GM04504 (cell line): Measurements from ENCODE around the gene COA3.
A peak's percentile ranks its signal among the peaks of the same experiment; 100 is the strongest.

Experiments
- DNase-seq: peaks from one replicate; pipeline ENCODE4 v3.0.0-alpha.2; 2012; ENCODE audit warnings: low read depth

The COA3 gene, protein sequence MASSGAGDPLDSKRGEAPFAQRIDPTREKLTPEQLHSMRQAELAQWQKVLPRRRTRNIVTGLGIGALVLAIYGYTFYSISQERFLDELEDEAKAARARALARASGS

GRCh38 chr17:42798383-42799380 lies at the start of gene COA3, which contains the start of gene CNTD1:
TSS of gene COA3 (minus strand) at chr17:42798704. CDS start at chr17:42798681, 23 bp downstream.
TSS of gene CNTD1 (plus strand) at chr17:42798861. CDS start at chr17:42799068, 207 bp downstream.
- DNase-seq, result peak; percentile 65

DNA sequence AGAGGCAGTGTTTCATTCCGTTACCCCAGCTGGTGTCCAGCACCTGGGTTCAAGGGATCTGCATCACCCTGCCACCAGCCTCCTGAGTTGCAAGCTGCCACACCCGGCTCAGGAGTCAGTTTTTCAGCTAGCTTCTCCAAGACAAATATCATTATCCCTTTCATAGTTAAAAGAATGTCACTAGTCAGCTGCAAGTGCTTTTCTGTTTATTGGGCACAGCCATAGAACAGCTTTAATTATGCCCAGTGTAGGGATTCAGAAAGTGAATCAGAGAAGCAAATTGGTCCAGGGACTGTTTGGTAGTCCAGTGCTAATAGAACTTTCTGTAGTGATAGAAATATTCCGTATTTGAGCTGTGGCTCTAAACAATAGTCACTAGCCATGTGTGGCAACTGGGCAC lies 49.6 kb upstream of the COA3 start:
- DNase-seq, result no peak

DNA sequence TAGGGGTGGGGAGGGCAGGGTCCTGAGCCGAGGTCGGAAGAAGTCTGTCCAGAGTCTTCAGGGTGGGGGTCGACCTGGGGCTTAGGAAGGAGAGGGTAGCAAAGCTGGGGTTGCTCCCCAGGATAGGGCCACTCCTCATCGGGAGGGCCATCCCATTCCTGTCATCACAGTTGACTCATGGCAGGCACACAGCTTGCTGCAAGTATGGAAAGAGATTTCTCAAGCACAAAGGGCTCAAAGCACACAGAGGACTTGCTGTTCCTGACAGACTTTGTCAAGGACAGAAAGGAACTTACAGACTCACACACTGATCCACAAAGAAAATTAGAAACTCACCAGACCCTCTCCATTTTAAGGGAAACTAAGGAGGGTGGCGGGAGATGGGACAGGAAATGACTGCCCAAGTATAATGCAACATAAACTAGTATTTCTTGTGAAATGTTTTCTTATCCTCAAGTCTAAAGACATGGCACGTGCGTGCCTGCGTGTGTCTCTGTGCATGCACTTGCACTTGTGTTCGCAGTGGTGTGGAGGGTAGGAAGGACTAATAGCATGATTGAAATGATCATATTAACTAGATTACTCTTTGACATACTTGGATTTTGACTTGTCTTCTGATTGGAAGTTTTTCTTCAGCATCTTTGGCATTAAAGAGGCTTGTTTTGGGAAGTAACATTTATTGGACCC lies 48.2 kb upstream of the COA3 start:
- no peak for DNase-seq

- no peak for DNase-seq
Observed at GRCh38 chr17:42845918-42846593, 47.6 kb upstream of the COA3 start.

GRCh38 chr17:42845556-42845917 lies 47.0 kb upstream of the COA3 start:
- no peak for DNase-seq

GRCh38 chr17:42844761-42845555 lies 46.5 kb upstream of the COA3 start:
- DNase-seq, result no peak

DNA sequence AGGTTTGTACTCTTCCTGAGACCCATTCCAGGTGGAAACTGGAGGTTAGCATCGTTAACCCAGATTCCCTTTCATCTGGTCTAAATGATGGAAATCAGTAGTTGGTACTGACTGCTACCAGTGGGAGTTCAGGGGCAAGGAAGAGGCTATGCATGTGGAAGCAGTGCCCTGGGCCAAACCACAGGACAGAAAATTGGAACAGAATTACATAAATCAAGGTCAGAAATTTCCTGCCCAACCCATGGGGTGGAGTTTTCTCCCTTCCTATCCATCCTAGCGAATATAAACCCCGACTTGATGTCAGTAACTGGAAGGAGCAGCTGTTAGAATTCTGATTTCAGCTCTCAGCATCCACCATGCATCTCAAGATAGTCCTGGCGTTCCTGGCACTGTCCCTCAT lies 45.8 kb upstream of the COA3 start, which contains the start of gene AOC2:
Gene AOC2, plus strand, starts transcription at position 310 of the 400 bp plus-strand sequence. Its CDS starts 47 bp downstream, at position 357.
- DNase-seq, result no peak

DNA sequence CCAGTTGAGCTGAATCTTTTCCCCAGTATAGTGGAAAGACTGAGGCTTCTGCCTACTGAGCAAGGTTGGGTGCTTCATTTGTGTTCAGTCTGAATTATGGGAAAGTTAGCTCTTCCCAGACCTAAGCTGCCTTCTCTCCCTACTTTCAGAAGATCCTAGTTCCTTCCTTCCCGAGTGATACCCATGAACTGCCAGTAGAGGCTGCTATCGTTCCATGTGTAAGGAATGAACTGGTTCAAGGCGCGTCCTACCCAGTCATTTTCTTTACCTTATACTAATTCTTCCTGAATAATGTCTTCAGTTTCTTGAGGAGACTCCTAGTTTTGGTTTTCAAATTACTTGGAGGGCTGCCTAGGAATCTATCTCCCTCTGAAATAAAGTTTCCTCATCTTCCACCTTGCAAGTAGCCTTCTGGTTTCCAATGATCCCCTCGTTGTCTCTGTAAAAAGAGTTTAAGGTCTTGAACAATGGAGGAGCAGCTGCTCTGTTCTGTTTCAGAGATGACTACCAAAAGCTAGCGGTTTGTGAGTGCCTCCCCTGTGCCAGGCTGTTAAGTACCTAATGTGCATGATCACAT lies 44.9 kb upstream of the COA3 start:
- DNase-seq, result no peak

DNA sequence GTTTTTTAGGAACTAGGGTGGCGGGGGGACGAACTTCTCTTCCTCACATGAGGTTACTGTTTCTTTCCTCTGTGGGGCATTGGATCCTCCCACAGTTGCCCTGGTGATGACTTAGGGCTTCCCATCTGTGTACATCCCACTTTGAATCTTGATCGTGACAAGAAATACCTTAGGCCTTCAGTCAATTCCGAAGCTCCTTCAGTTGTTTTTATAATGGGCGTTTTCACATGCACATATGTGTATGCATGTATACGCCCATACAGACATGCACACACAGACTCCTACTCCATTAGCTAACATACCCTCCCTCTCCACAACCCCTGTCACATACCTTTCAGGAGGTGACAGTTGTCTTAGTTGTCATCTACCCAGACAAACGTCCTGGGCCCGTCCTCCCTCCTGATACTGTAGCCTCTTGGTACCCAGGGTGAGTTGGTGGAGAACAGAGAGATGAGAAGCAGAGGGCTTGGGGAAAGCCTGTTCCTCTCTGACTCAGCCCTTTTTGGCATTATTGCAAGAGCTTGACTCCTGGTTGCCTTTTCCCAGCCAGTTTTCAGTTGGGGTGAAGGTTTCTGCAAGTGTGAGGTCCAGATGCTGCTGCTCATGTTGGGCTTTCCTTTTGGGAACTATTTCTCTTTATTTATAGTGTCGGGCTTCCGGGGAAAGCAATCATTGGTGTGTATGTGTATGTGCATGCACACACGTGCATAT lies 43.6 kb upstream of the COA3 start:
- DNase-seq, result no peak

DNA sequence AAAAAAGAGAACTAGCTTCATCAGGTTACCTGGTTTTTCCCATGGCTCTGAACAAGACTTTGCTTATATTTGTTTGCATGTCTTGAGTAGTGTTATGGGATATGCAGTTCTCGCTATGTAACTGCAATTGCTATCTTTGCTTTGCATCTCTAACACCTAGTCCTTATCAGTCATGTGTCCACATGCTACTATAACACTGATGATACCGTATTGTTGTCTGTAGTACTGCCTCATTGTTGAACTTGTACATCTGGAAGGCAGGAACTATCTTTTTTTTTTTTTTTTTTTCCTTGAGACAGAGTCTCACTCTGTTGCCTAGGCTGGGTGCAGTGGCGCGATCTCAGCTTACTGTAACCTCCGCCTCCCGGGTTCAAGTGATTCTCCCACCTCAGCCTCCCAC lies 37.2 kb upstream of the COA3 start:
- no peak for DNase-seq

DNA sequence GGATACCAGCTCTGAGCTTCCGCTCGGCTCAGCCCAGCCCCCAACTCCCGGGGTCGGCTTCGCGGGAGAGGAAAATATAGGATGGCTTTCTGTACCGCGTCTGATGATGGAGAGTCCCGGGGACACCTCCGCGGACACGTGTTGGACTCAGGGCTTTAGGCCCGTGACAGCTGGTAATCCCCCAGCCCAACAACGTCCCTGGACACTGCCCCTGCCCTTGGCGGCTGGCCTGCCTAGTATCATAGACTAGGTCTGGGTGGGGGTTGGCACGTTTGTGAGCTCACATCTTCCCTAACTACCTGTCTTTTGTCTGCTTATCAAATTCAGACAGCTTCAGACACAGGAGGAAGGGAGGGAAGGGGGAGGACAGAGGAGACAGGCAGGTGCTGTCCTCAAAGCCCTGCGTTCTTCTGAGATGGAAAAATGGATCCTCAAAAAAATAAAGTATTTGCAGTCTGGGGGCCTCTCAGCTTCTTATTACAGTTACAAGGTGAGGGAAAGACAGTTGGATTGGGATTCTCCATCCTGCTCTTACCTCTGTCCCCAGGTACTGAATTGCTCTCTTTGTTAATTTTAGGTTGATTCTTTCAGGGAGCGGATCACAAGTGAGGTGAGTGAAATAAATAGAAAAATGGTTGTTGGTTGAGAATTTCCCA lies 35.4 kb upstream of the COA3 start:
- DNase-seq, result no peak

- peak; percentile 71 for DNase-seq
Observed at GRCh38 chr17:42832934-42833766, 34.6 kb upstream of the COA3 start, which contains the start of gene PSME3. TSS of gene PSME3 (plus strand) at chr17:42833397. CDS start at chr17:42833632, 235 bp downstream.

DNA sequence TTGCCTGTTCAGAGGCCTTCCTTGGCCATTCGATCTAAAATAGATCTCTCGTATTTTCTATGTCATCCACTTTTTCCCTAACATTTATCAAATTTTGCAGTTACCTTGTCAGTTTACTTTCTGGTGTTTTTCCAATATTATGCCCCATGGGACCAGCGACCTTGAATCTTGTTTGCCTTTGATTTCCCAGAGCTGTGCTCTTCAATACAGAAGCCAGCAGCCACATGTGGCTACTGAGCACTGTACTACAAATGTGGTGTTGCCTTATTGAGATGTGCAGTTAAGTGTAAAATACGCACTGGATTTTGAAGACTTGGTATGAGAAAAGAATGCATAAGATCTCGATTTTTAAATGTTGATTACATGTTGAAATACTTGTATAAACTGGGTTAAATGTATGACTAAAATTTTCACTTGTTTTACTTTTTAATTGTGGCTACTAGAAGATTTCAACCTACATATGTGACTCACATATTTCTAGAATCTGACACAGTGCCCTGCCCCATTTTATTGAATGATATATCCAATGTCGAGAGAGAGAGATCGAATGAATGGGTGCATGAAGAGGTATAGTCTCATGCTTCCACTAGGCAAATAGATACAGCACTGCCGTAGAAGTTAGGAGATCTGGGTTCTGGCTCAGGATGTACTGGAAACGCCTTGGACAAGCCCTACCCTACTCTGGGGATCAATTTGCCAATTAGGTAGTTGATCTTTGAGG lies 33.9 kb upstream of the COA3 start:
- no peak for DNase-seq

DNA sequence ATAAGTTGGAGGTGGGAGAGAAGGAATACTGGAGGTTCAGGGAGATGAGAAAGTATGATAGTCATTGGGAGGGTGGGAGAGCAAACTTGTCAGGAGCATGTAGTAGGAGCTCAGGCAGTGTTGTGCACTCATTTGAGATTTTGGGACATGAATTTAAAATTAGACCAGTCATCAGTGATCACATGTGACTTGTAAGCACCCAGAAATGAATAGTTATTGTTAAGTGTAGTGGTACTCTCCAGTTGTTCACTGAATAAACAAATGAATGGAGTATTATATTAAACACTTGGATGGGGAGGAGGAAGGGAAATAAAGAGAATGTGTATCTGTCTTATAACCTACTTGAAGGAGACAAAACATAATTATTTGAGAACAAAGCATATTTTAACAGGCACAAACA lies 32.5 kb upstream of the COA3 start:
- no peak for DNase-seq

DNA sequence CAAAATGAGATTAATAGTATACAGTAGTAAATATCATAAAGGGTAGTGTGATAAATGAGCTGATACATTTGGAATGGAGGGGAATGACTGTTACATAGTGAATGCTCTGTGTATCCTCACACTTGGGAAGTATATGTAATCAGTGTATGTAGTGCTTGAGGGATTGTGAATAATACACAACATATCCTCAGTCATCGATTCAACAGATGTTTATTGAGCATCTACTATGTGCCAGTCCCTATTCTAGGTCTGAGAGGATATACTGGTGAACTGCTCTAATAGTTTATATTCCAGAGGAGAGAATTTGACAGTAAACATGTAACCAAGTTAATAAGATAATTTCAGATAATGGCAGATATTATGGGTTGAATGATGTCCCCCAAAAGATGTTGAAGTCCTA lies 29.0 kb upstream of the COA3 start:
- no peak for DNase-seq

DNA sequence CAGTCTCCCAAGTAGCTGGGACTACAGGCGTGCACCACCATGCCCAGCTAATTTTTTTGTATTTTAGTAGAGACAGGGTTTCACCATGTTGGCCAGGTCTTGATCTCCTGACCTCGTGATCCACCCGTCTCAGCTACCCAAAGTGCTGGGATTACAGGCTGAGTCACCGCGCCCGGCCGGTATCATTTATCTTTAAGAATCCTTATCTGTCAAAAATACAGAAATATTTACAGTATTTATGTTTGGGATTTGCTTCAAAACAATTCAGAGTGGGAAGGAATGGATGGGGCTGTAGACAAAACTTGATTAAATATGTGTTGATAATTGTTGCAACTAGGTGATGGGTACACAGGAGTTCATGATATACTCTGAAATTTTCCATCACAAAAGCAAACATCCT lies 22.7 kb upstream of the COA3 start:
- DNase-seq, result no peak

DNA sequence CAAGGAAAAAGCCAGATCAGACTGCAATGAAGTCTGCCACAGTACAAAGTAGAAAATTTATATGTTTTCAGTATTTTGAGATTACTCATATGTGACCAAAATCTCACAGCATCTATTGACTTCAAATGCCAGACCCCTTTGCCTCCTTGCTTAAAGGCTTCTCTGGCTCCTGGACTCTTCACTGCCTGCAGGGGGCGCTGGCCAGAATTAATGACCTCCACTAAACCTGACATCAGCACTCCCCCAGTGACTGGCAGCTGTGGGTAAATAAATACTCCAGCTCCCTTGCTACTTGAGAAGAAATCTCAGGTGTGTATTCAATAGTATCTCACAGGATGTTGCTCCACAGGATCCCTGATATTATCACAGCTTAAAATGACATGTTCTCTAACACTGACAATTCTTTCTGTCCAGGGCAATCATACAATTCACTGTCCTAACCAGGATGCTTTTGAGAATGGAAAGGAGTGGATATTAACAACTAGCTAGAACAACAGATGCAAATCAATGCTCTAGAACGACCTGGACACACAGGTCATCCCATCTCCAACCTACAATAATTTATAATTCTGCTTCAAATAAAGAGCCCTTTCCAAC lies 21.5 kb upstream of the COA3 start:
- DNase-seq, result no peak

- DNase-seq, result no peak
Observed at GRCh38 chr17:42818379-42818778, 19.9 kb upstream of the COA3 start.
